Right hindlimb (tissue), 1 donor: ENCODE measurements around the gene DCUN1D2.

ENCODE experiments used
- DNase-seq: peaks from one replicate; pipeline ENCODE4 v3.0.0-alpha.2; 2018

DCUN1D2 gene

DNA sequence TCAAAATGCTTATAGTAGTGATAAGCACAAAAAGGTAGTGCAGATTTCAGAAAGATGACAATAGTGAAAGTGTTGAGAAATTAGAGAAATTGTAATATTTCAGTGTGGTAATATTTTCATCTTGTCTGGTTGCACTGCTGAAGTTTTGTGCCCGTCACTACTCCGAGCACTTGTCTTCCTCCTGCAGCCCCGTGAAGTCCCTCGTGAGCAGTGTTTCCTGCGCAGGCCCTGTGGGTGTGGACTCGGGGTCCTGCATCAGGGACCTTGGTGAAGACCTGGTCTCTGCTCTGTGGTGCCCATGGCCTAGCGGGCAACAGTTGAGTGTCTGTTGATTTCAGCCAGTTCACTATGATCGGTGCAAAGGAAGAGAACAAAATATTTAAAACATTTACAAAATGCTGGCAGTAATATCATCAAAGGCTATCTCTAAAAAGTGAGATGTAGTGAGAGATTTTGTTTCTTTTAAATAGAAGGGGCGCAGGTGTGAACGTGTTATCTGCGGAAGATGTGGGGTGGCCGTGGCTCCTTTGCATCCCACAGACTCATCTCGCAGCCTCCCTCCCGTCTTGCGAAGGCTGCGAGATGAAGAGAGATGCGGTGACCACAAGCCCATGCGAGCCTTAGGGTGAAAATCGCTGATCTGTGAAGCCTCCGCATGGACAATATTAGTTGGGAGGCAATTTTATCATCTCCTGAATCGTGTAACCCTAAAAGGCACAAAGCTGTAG, 27.7 kb upstream of the DCUN1D2 start:
- no peak for DNase-seq

- DNase-seq = no peak
Measured at GRCh38 chr13:113514847-113515246, 24.3 kb upstream of the DCUN1D2 start.

- DNase-seq = no peak
Measured at GRCh38 chr13:113513761-113514160, 23.2 kb upstream of the DCUN1D2 start.

DNA sequence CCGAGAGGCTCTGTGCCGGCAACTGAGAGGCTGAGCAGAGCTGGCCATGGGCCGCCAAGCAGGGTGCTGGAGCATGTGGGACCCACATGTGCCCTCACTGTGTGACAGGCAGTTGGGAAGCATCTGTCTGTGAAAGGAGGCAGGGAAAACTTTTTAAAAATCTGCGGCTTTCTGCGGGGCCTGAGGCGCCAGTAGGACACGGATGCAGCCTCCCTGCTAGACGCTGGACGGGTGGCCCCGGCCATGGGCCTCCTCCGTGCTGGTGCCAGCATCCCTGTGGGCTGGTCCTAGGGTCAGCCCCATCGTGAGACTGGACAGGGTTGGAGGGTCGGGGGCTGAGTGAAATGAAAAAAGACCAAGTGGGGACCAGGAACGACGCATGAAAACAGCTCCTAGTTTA, 20.9 kb upstream of the DCUN1D2 start:
- DNase-seq = no peak

DNA sequence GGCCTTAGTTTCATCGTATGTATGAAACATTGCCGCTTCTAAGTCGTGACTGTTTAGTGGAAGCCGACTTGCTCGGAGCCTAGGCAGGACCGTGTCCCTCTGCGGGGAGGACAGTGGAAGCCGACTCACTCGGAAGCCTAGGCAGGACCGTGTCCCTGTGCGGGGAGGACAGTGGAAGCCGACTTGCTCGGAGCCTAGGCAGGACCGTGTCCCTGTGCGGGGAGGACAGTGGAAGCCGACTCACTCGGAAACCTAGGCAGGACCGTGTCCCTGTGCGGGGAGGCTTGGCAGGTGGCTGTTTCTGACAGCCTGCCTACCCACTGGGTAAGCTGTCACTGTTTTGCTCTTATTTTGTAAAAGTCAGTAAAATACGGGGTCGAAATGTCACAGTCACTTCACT, 20.4 kb upstream of the DCUN1D2 start:
- no peak for DNase-seq

GRCh38 chr13:113509989-113510388, 19.5 kb upstream of the DCUN1D2 start:
- no peak for DNase-seq

- DNase-seq = no peak
Measured at GRCh38 chr13:113508521-113509254, 18.2 kb upstream of the DCUN1D2 start.

DNA sequence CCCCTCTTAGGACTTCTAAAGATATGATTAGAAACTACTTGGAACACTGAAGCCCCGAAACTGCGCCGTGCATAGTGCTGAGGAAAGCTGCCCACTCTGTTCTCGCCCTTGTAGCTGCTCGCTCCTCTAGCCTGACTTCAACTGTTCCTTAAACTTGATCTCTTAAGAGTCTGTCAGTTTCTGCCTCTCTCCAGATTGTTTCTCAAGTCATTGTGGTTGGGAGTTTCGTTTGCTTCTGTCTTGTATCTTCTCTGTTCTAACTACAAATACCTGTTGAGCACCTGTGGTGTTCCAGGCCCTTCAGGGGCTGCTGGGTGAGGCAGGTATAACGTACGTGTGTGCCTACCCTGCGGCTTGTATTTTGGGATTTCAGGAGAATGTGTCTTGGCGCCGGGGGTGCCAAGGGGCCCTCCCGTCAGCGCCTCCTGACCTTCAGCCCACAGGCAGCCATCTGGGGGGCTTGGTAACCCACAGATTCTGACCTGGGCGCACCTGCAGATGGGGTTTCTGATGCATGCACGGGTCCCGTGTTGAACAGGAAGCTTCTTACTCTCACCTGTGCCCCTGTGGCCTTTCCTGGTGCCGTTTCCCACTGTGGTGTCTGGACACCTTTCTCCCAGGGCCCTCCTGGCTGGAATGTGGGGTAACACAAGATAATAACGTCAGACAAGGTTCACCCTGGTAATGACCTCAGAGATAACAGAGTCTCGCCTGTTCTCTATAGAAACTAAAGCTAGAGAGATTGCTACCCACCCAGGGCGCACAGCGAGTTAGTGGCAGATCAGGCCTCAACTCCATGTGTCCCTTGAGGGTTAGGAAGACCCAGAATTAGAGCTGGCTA, 17.2 kb upstream of the DCUN1D2 start:
- DNase-seq = no peak

GRCh38 chr13:113506871-113507388, 16.4 kb upstream of the DCUN1D2 start:
- DNase-seq = no peak

DNA sequence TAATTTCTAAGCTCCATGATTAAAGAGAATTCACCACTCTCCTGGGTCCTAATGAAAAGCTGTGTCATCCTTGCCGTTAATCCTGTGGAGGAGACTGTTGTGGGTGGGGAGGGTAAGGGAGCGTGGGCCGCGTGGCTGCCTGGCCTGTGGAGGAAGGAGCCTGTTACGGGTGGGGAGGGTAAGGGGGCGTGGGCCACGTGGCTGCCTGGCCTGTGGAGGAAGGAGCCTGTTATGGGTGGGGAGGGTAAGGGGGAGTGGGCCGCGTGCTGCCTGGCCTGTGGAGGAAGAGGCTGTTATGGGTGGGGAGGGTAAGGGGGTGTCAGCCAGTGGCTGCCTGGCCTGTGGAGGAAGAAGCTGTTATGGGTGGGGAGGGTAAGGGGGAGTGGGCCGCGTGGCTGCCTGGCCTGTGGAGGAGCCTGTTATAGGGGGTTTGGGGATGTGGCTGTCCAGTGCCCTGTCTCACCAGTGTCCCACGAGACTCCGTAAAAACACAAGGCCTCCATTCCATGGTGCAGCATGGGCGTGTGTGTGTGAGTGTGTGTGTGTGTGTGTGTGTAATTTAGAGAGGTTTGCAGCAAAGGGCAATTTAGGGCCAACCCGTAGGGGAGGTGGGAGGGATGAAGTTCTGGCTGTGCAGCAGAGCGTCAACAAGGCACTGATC, 15.6 kb upstream of the DCUN1D2 start:
- peak; percentile 45 for DNase-seq

DNA sequence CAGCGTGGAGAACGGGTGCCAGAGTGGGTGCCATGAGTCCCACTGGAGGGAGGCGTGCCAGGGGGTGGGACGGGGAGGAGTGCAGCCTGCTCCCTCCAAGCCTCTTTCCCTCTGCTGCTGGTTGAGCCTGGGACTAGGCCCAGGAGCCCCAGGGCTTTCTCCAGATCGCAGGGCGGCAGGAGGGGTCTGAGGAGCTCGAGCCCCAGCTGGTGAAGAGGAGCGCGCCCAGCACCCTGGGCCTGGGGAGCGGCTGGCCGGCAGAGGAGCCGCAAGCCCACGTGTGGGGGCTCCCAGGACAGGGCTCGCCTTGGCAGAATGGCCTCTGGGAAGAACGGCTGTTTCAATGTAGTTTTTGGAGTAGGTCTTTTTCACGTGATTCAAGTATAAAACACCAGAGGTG, 12.2 kb upstream of the DCUN1D2 start:
- DNase-seq = no peak

GRCh38 chr13:113500530-113501265, 10.2 kb upstream of the DCUN1D2 start:
- DNase-seq = no peak

DNA sequence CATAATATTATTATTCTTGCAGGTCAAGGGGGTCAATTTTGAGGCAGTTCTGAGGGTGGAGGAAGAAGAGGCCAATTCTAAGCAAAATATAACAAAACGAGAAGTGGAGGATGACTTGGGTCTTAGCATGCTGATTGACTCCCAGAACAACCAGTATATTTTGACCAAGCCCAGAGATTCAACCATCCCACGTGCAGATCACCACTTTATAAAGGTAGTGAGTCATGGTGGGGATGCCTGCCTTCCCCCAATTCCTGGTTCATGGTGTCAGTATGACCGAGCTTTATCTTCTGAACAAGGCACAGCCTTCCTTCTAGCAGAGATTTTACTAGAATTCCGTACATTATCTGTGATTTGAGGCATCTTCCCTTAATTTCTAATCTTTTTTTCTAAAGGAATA, 9.4 kb upstream of the DCUN1D2 start:
- DNase-seq = no peak

DNA sequence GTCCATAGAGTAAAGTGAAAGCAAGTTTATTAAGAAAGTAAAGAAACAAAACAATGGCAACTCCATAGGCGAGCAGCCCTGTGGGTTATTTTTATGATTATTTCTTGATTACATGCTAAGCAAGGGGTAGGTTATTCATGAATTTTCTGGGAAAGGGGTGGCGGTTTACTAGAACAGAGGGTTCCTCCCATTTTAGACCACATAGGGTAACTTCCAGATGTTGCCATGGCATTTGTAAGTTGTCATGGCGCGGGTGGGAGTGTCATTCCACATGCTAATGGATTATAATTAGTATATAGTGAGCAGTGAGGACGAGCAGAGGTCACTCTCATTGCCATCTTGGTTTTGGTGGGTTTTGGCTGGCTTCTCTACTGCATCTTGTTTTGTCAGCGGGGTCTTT, 8.4 kb upstream of the DCUN1D2 start:
- DNase-seq = no peak

- DNase-seq = no peak
Measured at GRCh38 chr13:113497217-113497616, 6.7 kb upstream of the DCUN1D2 start.

DNA sequence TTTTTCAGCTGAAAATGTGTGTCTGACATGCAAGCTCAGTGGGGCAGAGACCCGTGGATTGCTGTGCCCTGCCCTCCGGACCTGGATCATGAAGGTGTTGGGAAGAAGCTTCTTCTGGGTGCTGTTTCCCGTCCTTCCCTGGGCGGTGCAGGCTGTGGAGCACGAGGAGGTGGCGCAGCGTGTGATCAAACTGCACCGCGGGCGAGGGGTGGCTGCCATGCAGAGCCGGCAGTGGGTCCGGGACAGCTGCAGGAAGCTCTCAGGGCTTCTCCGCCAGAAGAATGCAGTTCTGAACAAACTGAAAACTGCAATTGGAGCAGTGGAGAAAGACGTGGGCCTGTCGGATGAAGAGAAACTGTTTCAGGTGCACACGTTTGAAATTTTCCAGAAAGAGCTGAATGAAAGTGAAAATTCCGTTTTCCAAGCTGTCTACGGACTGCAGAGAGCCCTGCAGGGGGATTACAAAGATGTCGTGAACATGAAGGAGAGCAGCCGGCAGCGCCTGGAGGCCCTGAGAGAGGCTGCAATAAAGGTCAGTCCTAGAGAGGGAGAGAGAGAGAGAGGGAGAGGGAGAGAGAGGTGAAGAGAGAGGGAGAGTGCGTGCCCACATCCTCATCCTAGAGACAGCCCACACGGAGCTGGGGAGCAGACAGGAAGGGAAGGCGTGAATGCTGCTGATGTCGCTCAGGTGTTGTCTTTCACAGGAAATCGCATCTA, 5.1 kb upstream of the DCUN1D2 start:
- no peak for DNase-seq

DNA sequence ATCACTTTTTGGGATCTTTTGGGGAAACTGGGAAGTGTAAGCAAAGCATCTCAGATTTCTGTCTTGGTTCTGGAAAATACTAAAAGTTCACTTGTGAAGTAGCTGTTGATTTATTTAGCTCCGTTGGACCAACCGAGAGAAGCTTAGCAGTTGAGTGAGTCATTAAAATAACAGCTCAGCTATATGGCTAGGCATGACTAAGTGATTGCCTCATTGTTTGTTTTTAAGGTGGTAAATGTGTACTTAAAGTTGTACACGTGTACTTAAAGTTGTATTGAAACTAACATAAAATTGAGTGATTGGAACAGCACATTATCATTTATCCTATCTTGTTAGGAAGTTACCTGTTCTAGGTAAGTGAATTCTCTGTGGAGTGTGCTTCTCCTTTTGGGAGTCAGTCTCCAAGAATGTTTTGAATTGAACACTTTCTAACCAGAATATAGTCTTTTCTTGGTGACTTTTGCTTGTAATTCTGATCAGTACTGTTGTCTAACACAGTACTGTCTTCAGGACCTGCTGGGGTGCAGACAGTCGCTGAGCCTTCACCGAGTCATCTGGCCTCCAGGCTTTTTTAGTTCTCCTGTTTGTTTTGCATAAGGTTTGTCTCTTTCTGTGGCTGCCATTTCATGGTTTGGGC, 2.9 kb upstream of the DCUN1D2 start:
- no peak for DNase-seq

DNA sequence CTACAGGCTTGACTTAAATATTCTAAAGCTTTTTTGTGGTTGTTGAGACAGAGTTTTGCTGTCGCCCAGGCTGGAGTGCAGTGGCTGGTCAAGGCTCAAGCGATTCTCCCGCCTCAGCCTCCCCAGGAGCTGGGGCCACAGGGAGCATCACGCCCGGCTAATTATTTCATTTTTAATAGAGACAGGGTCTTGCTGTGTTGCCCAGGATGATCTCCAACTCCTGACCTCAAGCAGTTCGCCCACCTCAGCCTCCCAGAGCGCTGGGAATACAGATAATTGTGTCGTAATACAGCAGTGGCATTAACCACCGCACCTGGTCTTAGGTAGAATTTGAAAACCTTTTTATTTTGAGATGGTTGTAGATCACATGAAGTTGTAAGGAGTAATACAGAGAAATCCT, 1.5 kb upstream of the DCUN1D2 start:
- DNase-seq = no peak

- DNase-seq = peak; percentile 52
Measured at GRCh38 chr13:113491418-113491883, 940 bp upstream of the DCUN1D2 start.
